NCI-H128 (cell line): ENCODE results near the gene GJC2.
"Not testable (repeated sequence)": the region's sequence is repeated elsewhere in the genome, so short reads cannot be mapped to it uniquely, and the experiment has no call there.

ENCODE experiments used
- DNase-seq: peaks from one replicate; lab custom pipeline; 2025; ENCODE audit not compliant: unreplicated experiment; lab: John Stamatoyannopoulos, UW

The GJC2 gene

DNA sequence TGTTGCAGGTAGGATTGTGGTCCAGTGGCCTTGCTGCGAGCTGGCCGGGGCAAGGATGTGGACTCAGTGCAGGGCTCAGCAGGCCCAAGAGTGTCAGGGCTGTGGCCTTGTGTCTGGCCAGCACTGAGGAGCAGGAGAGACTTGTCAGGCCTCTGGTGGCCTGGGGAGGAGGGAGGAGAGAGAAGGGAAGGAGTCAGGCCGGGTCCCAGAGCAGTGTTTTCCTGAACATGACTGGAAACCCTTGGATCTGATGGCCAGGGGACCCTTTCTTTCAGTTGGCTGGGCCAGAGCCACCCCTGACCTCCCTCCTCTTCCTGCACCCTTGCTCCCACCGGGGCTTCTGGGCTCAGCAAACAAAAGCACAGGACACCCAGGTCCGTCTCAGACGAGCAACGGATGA is 20.9 kb downstream of the GJC2 start:
- DNase-seq: no peak

DNA sequence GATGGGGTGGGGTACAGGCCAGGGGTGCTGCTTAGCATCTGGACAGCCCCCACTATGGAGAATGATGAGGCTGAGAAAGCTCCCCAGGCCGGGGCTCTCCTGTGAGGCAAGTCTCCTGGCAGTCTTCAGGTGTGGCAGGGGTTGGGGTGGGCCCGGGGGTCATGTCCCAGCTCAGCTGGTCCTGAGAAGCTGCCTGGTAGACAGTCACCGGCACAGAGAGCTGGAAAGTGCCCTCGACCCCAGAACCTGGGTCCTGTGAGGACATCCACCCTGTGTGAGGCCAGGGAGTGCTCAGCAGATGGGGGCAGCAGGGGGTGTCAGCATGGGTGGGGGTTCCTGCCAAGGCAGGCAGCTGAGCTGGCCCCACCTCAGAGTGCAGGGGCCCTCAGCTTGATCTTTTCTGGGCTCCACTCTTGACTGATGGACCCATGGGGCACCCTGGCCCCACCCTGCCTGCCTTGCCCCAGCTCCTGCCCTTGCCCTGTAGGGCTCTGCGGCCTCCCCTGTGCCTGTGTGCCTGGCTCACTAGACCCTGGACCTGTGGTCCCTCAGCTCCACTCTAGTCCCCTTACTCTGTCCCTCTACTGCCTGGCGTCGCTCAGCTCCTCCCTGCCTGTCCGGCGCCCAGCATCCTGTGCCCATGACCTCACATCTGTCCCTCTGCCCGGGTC is 21.6 kb downstream of the GJC2 start:
- DNase-seq: no peak

DNA sequence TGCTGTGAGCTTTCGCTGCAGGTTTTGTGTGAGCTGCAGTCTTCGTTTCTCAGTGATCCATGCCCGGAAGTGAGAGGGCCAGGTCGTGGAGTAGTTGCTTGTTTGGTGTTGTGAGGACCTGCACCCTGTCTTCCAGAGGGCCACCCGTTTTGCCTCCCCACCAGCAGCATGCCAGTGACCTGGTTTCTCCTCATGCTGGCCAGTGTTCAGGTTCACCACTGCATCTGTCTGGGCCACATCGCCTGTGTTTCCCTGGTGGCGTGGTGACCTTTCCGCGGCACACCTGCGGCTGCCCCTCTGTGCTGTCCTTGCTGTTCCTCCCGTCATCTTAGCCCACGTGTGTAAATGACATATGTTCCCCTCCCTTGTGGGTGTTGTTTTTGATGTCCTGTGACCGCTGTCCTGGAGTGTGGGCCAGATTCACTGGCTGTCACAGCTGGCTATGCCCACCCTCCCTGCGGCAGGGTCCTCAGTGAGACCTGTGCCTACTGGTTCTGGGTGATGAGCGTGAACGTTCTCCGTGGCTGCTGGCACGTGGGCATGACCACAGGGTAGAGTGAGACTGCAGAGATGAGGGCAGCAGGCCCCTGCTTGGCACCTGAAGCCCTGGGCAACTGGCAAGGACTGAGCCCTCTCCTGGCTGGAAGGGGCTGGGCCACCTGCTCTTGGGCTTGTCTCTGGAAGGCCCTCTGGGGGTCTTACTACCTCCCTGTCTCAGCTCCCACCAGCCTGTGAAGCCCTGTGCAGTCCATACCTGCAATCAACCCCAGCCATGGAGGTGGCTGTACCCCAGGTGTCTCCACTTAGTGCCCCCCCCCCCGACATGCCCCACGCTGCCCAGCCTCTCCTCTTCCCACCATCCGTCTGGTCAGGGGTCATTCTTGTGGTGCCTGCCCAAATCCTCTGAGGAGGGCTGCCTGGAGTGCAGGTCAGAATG is 23.1 kb downstream of the GJC2 start:
- DNase-seq: no peak

DNA sequence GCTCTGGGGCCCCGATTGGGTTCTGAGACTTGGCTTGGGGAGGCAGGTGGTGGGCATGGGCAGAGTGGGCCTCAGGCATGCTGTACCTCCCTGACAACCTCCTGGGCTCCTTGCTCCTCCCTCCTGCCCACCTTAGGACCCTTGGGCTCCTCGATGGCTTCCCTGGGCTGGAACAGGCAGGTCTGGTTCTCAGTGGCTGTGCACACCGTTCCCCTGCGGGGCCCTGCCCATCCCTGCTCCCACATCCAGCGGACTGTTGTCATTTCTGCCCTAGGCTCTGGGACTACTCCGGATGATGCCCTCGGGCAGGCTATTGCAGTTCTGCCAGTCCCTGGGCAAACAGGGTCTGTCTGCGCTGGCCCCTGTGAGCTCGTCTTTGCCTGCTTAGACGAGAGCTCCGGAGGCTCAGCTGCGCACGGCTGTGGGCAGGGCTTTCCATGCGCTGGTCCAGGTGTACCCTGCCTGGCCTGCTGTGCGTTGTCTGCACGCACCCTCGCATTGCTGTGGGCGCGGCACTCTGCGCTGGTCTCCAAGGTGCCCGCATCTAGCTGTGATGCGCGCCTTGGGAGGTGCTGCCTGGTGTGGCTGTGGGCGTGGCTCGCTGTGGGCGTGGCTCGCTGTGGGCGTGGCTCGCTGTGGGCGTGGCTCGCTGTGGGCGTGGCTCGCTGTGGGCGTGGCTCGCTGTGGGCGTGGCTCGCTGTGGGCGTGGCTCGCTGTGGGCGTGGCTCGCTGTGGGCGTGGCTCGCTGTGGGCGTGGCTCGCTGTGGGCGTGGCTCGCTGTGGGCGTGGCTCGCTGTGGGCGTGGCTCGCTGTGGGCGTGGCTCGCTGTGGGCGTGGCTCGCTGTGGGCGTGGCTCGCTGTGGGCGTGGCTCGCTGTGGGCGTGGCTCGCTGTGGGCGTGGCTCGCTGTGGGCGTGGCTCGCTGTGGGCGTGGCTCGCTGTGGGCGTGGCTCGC is 24.1 kb downstream of the GJC2 start:
- DNase-seq: not testable (repeated sequence)

DNA sequence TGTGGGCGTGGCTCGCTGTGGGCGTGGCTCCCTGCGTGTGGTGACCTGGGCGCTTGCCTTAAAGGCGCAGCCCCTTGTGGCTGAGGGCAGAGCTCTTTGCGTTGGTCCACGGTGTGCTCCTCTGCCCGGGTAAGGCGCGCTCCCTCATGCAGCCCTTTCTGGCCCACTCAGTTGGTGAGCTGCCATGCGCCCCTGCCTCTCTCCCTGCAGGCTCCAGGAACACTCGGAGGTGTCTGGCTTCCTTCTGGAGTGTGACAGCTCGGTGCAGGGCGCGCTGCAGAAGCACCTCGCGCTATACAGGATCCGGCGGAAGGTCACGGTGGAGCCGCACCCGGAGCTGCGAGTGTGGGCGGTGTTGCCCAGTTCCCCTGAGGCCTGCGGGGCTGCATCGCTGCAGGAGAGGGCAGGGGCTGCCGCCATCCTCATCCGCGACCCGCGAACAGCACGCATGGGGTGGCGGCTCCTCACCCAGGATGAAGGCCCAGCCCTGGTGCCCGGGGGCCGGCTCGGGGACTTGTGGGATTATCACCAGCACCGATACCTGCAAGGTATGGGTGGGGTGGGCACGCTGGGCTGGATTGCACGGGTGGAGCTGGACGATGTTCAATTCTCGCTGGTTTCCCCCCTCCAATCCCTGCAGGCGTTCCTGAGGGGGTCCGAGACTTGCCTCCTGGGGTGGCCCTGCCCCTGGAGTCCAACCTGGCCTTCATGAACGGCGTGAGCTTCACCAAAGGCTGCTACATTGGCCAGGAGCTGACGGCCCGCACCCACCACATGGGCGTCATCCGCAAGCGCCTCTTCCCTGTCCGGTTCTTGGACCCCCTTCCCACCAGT is 25.0 kb downstream of the GJC2 start:
- DNase-seq: no peak

DNA sequence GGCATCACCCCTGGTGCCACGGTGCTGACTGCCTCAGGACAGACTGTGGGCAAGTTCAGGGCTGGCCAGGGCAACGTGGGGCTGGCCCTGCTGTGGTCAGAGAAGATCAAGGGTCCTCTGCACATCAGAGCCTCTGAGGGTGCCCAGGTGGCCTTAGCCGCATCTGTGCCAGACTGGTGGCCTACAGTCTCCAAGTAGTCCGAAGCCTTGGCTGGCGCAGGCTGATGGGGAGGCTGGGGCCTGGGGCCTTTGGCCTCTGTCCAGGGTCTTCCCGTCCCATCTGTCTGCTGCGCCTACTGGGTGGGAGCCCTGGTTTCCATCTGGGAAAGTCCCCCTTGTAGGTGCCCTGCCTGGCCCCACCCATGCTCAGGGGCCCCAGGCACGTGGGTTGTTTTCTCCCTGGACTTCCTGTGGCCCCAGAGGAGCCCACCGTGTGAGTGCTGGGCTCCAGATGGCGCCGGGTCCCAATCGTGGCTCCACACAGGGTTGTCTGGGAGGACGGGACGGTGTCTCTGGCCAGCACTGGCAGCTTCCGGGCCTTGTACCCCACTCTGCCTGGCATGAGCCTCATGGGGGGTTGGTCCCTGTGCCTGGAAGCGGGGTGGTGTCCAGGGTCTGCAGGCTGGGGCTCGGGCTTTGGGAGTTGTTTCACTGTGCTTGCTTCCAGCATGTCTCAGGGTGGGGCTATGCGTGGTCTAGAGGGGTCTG is 25.7 kb downstream of the GJC2 start:
- DNase-seq: no peak

DNA sequence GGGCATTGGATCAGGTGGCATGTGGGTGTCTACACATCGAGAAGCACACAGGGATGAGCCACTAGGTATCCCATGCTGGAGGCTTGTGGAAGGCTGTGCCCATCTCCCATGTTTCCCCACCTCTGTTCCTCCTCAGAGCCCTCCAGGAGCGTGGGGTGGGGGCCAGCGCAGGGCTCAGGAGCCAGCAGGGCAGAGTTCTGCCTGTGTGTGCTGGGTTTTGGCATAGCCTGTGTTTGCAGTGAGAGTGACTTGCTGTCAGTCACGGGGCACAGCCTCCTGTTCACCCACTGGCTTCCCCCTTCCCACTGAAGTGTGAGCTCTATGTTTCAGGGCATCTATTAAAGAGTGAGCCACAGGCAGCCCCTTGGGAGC is 26.3 kb downstream of the GJC2 start:
- DNase-seq: no peak

DNA sequence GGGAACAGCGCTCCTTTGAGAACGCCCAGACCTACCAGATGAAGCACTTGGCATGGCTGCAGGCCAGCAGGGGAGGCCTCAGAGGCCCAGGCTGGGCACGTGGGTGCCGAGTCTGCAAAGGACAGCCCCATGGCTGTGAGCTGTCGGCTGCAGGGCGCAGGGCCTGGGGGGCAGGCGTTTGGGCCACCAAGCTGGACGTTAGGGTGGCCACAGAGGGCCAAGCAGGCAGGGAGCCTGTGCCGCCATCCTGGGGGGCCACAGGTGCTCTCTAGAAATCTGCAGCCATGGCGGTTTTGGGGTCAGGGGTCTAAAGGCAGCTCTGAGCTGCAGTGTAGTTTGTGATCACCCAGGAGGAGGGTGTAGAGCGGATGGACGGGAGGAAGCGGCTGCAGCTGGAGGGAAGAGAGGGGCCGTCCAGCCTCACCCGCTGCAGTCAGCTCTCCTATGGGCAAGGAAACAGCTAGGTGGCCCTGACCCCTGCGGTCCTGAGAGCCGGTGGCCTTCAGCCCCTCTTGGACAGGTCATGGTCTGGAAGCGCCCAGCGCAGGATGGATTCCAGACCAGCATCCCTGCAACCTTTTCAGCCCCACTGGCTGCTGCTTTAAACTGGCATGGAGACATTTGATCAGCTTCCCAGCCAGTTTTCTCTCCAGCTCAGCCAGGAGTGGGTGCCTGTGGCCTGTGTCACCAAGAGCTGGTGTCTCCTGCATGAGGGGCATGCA is 26.9 kb downstream of the GJC2 start:
- DNase-seq: no peak

DNA sequence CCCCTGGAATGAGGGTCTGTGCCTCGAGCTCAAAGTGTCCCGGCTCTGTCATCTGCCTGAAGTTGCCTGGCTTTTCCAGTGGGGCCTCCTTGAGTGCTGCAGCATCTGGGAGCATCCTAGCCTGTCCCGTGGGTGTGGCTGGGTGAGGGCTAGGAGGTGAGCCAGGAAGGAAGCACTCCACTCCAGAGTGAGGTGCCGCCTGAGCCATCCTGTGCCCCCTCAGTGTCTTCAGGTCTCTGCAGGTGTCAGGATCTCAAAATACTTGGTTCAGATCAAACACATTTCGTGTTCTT is 27.4 kb downstream of the GJC2 start:
- DNase-seq: no peak

DNA sequence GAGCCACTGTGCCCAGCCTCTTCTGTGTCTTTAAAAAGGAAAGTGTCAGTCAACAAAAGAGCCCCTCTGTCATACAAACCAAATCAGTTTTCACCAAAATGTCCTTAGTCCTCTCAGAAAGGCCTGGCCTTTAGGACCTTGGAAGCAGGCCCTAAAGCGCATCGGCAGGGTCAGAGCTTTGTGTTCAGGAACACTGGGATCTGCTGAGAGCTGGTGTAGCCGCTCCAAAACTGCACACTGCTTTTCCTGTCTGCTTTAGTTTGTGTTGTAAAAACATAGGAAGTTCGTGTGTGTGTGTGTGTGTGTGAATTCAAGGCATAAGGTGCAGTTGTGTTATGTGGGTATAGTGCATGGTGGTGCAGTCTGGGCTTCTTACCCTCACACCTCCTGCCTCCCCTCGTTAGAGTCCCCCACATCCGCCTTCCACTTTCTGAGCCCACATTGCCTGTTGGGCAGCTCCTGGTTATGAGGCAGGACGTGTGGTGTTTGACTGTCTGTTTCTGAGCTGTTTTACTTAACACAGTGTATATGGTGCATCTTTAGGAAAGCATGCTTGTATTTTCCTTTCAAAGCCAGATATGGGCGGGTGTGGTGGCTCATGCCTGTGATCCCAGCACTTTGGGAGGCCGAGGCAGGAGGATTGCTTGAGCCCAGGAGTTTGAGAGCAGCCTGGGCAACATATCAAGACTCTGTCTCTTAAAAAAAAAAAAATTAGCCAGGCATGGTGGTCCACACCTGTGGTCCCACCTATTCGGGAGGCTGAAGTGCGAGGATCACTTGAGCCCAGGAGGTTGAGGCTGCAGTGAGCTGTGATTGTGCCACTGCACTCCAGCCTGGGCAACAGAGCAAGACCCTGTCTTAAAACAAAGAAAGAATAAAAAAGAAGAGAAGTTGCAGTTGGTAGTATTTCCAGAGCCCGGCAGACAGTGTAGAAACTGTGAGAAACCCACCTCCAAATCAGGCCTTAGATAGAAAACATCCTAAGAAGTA is 28.3 kb downstream of the GJC2 start:
- DNase-seq: no peak

DNA sequence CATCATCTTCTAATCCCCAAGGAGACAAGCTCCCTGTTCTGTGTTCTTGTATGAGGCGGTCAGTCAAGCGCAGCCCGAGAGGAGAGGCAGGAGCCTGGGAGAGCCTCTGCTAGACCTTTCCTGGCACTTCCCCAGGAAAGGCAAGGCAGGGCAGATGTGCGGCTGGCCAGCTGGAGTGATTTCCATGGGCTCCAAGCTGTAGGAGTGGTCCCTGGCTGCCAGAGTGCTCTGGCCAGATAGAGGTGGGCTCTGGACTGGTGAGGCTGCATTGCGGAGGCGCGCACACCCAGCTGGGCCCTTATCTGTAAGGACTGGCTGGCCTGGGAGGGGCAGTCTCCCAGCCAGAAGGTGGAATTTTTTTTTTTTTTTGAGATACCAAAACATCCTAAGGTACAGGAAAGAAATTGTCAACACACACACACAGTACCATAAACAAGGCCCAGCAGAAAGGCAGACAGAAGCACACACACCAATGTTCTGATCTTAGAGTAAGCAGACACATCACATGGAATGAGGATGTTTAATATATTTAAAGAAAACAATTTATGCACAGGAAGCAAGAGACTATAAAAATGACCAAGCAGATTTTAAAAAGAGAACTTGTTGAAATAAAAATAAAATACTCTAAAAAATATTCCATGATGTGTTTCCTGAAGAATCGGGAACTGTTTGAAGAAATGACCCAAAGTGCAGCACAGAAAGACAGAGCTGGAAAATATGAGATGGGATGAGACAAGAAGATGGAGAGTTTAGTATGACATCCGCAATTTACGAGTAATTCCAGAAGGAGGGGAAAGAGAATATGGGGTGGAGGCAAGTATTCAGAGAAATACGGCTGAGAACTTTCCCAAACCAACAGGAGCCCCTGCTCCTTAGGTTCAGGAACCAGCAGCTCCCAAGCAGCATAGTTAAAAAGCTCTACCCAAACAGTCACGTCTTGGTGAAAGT is 29.3 kb downstream of the GJC2 start:
- DNase-seq: no peak

DNA sequence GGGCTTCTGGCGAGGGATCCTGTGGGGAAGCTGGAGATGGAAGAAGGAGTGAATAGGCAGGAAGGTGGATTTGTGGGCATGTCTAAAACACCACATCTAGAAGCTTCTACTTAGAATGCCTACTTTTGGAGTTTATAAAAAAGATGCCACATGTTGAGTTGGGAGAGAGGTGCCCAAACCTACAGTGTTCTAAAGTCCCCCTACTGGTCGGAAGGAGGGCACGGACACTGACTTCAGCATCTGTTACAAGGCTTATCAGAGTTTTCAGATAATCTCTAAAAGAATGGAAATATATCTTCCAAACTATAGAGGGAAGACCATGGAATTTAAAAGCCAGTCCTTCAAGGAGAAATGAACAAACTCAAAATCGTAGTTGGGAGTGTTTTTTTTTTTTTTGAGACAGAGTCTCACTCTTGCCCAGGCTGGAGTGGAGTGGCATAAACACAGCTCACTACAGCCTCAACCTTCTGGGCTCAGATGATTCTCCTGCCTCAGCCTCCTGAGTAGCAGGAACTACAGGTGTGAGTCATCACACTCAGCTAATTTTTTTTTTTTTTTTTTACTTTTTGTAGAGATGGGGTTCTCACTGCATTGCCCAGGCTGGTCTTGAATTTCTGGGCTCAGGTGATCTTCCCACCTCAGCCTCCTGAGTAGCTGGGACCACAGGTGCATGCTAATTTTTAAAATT is 30.7 kb downstream of the GJC2 start:
- DNase-seq: no peak

DNA sequence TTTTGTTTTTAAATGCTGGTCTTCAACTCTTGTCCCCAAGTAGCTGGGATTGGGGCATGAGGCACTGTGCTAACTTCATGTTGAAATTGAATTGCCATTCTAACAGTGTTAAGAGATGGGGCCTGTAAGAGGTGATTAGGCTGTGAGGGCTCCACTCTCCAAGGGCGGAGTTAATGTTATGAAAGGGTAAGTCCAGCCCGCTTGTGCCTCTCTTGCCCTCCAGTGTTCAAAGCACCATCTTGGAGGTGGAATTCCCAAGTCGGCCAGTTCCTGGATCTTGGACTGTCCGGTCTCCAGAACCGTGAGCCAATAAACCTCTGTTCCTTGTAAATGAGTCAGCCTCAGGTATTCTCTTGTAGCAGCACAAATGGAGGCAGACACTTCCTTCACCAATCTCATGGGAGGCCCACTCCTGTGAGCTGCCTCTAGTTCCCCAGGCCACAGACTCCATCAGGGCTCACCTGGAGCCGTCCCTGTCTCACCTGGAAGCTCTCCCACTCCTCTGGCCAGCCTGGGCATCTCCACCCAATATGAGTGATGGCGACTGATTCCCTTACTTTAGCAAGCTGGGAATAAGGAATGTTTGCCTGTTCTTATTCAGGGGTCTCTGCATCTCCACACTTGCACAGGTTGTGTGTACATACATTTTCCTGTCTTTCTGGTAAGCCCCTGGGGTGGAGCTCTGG is 31.4 kb downstream of the GJC2 start:
- DNase-seq: no peak

DNA sequence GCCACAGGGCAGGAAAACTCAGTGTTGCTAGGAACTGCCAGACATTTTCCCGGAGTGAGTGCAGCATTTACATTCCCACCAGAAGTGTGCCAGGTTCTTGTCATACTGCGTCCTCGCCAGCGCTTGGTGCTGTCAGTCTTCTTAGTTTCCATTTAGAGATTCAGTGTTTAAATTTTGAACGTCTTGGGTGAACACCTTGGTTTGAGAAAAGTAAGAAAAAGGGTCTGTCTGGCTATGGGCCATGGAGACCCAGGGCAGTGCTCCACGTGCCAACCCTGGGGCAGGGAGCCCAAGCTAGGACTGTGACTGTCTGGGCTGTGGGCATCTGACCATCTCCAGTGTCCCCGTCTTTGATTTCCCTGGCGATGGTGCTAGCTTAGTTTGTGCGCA is 31.9 kb downstream of the GJC2 start:
- DNase-seq: no peak

DNA sequence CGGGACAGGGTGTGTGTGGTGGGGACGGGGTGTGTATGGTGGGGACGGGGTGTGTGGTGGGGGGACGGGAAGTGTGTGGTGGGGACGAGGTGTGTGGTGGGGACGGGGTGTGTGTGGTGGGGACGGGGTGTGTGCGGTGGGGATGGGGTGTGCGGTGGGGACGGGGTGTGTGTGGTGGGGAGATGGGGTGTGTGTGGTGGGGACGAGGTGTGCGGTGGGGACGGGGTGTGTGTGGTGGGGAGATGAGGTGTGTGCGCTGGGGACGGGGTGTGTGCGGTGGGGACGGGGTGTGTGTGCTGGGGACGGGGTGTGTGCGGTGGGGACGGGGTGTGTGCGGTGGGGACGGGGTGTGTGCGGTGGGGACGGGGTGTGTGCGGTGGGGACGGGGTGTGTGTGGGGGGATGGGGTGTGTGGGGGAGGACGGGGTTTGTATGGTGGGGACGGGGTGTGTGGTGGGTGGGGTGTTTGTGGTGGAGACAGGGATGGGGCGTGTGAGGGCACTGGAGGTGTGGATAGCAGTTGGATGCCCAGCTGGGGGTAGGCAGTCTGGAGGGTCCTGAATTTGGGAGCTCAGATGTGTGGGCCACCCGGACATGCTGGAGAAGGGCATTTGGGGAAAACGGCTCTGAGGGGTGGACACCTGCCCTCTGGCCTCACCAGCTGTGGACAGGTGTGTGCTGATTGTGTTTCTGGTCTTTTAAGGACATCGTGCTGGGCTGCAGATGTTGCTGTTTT is 32.7 kb downstream of the GJC2 start:
- DNase-seq: no peak
